HG02970 (cell line): ENCODE data around the gene TBL2.
"Not testable (repeated sequence)": the region's sequence is repeated elsewhere in the genome, so short reads cannot be mapped to it uniquely, and the experiment has no call there.

ENCODE experiments used
- ATAC-seq: cut with Tn5 transposase; IDR thresholded peaks from one replicate; pipeline ENCODE4 v1.9.1; 2021; ENCODE audit warnings: mild to moderate bottlenecking, moderate library complexity, moderate number of reproducible peaks; ENCODE audit not compliant: unreplicated experiment, low FRiP score

TBL2 gene

DNA sequence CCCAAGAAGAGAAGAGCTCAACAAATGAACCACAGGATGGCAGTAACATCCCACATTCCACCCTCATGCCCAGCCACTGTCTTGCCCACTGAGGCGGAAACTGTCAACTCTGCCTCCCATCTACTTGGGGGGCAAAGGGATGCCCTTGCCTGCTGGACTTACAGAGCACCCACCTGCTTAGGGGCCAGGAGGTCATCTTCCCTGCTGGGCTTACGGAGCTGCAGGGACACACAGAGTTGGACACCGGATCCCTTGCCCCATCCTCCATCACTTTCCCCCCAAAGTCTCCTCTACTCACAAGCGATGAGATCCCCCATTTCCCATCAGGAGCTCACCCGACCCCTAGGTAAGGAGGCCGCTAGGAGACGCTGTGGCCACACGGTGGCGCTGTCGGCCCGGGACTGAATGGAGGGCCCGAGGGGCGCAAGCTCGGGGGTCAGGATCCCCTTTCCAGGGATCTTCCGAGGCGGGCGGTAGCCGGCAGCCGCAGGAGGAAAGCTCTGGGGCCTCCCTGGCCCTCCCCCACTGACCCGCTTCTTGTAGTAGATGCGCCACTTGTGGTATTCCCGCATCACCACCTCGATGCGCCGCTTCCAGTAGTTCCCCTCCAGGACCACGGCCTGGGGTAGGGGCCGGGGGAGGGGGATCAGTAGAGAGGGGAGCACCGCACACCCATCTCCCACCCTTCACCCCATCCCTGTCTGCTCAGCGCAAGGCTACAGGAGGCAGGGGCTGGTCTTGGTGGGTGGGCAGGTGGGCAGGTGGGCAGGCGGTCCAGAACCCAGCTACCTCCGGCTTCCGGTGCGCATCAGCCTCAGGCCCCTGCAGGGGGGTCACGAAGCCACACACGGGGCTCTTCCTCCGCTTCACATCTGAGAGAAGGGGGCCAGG is 28.7 kb upstream of the TBL2 start:
- ATAC-seq: no peak

DNA sequence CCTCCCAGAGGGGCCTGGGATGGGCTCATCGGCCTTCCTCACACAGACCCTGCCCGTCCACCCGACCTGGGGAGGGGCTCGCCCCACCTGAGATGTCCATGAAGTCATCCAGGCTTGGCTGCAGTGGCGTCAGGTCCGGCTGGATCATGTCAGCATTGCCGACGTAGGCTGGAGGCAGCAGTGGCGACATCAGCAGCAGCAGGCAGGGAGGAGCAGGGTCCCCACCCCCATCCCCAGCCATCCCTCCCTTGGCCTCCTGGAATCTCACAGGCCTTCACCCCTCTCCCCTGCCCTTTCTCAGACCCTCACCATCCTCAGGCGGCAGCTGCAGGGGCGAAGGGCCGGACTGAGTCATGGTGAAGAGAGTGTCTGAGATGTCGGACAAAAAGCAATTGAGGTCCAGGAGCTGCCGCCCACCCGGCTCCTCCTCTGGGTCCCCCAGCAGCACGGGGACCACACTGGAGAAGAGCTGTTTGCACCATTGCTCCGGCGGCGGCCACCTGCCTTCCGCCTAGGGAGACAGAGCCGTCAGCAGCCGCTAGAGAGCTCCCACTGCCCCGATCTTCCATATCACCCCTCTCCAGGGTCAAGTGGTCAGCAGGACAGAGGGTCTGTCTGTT is 27.3 kb upstream of the TBL2 start:
- ATAC-seq: no peak

DNA sequence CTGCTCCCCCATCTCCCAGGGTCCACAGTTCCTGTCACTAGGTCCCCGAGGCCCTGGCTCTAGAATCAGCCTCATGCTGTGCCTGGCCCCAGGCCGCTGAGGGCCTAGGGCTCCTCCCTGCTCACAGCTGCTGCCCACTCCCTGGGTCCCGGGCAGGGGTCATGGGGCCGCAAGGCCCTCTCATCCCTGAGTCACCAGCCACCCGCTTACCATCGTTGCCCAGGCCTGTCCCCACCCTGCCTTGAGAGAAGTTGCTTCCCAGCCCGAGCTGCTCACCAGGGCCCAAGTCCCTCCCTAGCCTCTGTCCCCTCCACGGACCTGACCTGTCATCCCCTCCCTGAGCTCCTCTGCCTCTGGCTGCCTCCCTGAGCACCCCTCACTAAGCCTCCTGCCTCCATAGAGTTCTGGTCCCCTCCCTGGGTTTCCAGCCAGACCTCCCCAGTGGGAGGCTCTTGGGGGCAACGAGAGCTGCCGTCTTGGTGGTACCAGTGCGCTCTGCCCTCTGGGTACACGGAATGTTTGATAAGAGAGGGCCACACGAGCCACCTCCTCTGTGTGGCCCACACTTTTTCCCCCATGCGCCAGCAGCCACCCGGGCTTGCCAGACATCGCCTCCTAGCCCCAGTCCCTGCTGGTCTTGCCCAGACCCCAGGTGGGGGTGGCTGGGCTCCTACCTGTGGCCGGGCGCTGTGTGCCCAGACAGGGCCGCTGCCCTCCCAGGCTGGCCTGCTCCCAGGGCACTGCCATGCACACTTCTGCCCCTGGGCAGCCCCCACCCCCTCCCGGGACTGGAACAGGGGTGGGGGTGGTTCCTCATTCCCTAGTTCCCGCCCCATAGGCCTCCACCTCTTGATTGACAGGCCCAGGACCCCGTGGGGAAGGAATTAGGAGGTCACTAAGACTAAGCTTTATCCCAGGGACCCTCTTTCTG is 24.6 kb upstream of the TBL2 start:
- ATAC-seq: no peak

DNA sequence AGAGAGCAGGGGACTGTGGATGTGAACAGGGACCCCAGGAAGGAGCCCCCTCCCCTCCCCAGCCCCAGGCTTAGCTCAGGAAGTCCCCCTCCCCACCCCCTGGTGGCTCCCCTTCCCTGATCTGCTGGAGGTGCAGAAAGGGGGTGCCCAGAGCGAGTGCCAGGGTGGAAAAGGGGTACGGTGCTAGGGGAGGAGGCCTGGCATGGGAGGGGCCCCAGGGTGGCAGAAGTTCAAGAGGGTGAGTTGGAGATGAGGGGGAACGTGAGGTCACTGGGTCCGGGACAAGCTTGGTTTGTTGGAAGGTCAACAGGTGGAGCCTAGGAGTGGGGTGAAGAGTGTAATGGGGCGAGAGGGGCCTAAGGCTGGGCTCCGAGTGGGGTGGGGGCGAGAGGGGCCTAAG is 21.5 kb upstream of the TBL2 start:
- ATAC-seq: no peak

DNA sequence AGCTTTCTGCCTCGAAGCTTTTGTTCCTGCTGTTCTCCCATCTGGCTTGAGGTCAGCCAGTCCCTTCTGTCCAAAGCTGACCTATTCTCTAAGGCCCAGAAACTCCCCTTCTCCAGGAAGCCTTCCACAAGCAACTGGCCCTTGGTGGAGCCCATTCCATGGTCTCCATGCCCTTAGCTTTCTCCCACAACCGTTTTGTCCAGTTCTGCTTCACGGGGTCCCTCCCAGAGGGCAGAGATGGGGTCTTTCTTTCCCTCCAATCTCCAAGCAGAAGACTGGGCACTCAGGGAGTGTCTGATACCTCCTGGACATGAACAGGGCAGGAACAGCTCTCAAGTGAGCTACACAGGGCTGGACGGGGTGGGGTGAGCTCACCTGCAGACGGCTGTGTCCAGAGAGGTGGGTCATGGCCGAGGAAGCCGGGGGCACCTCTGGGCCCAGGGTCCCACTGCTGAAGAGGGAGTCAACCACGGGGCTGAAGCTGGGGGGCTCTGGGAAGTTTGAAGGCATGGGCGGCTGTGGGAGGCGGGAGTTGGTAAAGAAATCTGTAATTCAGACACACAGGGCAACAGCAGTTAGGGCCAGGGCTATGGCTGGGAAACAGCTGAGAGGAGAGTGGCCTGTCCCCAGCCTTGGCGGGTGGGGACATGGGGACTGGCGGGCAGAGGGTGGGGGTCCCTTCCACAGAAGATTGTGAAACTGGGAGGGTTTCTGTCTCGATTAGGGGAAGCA is 20.9 kb upstream of the TBL2 start:
- ATAC-seq: no peak

DNA sequence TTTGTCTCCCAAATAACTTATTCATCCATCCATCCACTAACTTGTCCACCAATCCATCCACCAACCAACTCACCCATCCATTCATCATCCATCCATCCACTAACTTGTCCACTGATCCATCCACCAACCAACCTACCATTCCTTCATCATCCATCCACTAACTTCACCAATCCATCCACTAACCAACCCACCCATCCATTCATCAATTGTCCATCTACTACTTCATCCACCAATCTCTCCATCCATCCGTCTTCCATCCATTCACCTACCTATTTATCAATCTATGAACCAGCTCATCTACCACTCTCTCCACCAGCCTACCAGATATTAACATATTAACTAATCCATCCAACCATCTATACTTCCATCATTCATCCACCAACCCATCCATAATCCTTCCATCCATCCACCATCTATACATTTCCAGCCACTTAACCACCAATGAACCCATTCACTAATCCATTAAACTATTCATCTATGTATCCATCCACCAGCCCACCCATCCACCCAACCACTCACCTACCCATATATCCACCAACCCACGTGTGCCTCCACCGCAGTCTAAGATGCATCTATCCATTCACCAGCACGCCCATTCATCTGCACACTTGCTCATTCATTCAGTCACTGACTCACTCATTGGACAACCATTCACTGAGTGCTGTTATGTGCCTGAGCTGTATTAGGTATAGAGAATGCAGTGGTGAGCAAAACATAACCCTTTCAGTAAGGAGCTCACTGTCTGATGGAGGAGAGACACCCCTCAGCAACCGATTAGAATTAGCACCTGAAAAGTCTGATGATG is 19.8 kb upstream of the TBL2 start:
- no peak for ATAC-seq

DNA sequence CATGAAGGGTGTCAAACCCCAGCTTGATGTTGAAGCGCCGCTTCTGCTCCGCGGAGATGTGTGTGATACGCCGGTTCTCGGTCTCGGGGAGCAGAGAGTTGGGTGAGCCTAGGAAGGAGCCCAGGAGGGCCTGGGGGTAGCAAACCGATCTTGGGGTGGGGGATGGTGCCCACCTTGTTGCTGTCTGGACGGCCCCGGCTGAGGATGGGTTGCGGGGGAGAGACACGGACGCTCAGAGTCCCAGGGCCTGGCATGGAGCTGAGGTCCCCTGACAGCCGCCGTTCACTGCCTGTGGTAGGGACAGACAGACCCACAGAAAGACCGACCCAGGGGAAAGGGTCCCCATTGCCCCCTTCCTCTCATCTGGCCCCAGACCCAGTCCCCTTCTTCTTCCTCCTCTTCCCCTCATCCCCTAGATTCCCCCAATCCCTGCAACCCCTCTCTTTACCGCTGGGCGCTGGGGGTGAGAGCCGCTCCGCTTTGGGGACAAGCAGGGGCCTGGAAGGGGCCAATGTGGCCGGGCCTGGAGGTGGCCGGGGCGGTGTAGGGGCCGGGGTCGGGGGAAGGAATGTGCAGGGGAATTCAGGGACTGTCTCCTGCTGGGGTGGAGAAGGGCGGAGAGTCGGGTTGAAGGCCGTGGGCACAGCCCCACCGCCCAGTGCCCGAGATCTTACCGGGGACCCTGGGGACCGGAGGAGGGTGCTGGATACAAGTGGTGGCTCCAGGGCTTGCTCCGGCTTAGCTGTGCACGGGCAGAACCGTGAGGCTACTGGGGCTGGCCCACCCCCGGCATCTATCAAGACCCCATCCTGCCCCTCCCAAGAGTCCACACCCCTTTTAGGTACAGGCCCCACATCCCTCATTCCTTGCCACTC is 18.0 kb upstream of the TBL2 start:
- ATAC-seq: no peak

DNA sequence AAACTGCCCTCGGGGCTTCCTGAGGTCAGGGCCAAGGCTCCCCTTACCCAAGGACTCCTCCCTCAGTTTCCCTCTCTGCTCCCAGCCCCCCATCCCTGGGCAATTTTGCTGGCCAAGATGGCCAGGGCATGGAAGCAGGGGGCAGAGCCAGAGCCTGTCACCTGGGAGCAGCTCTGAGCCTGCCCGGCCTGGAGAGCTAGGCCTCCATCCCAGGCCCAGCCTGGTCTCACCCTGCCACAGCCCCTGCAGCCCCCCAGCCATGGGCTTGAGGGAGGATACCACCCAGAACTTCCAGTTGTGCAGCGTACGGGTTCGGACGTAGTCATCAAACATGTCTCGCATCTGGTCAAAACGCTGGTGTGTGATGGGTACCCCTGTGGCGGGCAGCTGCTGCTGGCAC is 17.0 kb upstream of the TBL2 start:
- no peak for ATAC-seq

DNA sequence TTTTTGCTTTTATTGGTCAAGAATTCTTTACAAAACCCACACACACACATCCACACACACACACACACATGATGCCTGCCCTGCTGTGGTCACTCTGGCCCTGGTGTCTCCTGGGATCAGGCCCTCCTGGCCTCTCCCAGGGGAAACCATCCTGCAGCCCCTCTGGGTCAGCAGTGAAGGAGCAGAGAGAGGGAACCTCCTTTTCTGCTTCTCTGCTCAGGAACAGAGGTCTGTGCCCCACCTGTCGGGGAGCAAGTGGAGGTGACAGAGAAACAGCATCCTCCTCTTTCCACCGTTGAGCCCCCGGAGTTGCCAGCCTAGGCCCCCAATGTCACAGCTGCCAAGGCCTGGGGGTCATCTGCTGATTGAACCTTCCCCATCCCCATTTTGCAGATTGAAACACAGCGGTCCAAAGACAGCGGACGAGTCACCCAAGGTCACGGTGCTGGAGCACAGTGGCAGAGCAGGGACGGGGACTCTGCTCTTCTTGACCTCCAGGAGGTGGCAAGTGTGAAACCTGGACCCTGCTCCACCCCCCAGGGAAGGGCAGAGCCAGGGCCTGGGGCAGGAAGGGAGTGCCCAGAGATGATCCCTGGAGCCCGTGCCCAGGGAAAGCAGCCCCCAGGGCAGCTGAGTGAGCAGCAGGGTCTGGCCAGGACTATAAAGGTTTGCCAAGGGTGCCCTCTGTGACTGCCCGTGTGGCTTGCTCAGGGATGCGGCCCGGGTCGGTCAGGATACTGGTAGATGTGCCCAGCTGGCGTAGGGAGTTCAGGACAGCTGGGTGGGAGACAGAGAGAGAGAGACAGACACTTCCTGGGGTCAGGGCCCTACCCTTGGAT is 15.0 kb upstream of the TBL2 start:
- ATAC-seq: no peak

DNA sequence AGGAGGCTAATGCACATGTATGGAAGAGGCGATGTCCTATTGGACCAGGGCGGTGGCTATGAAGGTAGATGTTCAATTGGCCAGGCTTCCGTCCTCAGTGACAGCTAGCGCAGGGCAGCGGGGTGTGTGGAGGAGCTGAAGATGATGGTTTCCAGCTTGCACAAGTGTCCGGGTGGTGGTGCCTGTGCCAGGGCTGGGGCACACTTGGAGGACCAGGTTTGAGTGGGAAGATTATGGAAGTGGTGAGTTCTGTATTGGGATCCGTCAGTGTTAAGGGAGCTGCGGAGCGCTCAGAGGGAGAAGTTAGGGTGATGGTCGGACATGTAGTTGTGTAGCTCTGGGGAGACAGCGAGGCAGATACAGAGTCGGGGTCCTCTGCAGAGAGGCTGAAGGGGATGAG is 8.5 kb upstream of the TBL2 start:
- ATAC-seq: no peak

DNA sequence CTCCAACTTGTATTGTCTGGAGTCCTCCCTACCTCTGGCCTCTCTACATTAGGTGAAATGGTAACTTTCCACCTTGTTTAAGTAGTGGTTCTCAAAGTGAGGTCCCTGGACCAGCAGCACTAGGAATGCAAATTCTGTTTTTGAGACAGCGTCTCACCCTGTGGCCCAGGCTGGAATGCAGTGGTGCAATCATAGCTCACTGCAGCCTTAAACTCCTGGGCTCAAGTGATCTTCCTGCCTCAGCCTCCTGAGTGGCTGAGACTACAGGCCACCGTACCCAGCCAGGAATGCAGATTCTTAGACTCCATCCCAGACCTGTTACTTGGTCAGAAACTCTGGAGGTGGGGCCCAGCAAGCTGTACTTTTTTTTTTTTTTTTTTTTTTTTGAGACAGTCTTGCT is 6.8 kb upstream of the TBL2 start:
- ATAC-seq: no peak

DNA sequence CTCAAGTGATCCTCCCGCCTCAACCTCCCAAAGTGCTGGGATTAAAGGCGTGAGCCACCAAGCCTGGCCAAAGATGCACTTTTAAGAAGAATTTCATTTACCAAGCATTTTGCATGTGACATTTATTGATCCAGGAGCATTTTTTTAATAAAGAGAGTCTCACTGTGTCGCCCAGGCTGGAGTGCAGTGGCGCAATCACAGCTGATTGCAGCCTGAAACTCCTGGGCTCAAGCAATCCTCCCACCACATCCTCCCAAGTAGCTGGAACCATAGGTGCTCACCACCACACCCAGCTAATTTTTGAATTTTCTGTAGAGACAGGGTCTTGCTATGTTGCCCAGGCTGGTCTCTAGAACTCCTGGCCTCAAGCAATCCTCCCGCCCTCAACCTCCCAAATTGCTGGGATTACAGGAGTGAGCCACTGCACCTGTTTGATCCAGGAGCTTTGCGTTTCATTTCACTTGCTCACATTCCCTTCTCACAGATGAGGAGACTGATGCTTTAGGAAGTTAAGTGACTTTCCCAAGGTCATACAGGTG is 4.4 kb upstream of the TBL2 start:
- no peak for ATAC-seq

DNA sequence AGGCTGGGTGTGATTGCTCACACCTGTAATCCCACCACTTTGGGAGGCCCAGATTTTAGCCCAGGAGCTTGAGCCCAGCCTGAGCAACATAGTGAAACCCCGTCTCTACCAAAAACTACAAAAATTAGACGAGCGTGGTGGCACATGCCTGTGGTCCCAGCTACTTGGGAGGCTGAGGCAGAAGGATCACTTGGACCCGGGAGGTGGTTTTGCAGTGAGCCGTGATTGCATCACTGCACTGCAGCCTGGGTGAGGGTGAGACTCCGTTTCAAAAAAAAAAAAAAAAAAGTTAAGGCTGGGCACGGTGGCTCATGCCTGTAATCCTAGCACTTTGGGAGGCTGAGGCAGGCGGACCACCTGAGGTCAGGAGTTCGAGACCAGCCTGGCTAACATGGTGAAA is 2.6 kb upstream of the TBL2 start:
- ATAC-seq: not testable (repeated sequence)

DNA sequence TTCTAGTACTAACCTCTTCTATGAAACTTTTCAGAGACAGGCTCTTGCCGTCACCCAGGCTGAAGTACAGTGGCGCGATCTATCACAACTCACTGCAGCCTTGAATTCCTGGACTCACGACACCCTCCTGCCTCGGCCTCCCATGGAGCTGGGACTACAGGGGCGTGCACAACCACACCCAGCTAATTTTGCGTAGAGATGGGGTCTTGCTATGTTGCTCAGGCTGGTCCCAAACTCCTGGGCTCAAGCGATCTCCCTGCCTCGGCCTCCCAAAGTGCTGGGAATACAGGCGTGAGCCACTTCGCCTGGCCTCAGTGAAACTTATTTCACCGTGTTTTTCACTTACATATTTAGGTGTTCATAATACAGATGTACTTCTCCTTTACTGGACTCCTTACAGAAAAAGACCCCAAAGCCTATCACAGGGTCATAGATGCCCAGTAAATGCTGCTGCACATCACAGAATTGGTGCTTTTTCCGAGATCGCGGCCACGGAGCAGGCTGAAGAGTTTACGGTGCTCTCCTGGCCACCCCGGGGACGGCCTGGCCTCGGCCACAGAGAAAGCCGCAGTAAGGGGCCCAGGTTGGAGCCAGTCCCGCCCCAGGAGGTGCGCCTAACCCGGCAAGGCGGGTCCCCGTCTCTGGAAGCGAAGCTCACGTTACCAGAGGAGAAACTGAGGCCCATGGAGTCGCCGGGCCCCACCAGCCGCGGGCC is 595 bp downstream of the TBL2 start:
- ATAC-seq: peak; percentile 8

DNA sequence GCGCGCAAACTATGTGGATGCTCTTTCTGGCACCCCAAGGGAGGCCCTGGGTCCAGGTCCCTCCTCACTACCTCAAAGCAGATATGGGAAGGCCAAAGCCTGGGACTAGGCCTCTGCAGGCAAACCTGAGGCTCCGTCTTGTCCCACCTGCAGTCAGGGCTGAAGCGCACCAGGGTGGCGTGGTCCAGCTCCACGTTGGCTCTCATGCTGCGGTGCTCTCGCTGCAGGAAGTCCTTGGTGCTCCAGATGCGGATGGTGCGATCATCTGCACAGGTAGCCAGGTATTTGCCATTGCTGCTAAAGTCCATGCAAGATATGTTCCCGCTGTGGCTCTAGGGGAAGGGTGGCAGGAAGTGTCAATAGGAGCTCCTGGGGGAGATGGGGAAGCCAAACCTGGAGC is 4.6 kb downstream of the TBL2 start:
- ATAC-seq: no peak

DNA sequence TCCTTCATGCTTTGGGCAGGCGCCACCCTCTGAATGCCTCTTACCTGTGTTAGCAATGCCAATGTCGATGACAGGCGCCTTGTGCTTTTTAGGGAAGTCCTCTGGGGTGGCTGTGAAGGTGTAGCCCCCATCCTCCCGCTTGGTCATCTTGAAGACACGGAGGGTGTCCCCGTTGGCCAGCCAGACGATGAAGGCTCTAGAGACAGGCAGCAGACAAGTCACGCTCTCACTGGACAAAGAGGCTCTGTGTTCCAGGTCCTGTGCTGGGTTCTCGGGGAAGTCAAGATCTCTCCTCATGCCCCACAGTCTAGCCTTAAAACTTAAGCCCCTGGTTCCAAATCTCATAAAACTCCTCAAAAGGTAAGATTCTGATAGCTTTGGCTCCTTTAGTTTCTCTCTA is 5.1 kb downstream of the TBL2 start:
- ATAC-seq: no peak

DNA sequence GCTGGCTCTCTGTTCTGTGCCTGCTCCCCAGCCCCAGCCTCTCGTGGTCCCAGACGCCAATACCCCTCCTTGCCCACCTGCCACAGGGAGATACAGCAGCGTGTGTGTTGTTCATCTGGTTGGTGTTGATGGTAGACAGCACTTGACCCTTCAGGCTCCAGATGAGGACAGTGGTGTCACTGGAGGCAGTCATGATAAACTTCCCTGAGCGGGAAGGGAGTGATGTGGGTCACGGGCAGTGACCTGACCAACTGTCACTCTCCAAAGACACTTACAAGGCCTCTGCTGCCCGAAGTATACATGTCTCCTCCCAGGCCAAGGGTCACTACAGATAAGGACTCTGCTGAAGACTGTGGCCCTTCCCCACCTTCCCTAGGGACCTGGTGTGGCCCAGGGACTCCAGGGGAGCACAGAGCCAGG is 5.6 kb downstream of the TBL2 start:
- no peak for ATAC-seq
